Aorta (tissue), 5 donors: ENCODE data around the gene ARHGAP22. TPM values are rescaled to one million over a fixed set of nuclear protein-coding genes. Genes with fewer than 3 reads are reported as not detected.

Experiments used
- ATAC-seq: fragments of 200-7000 bp; cut with Tn5 transposase; one replicate; pipeline ENCODE4 v1.9.1; 2022; ENCODE audit warnings: moderate library complexity; ENCODE audit not compliant: low FRiP score
- DNase-seq, 2 donors: peaks; one replicate each; pipeline ENCODE4 v3.0.0-alpha.2; 2020
- H3K27ac ChIP-seq, 2 donors: one replicate each; pipeline ENCODE4 v1.5.1; 2013; ENCODE audit warnings: low read length in 2 of 2, mild to moderate bottlenecking in 2 of 2, moderate library complexity in 2 of 2, control low read depth in 1 of 2, inconsistent platforms in 1 of 2, low read depth in 1 of 2
- H3K27me3 ChIP-seq, 2 donors: one replicate each; pipeline ENCODE4 v1.6.1; 2013; ENCODE audit warnings: control low read depth in 1 of 2, low read length in 1 of 2, mild to moderate bottlenecking in 1 of 2, moderate library complexity in 1 of 2; ENCODE audit not compliant: insufficient read depth in 2 of 2, control insufficient read depth in 1 of 2
- H3K36me3 ChIP-seq, 2 donors: one replicate each; pipeline ENCODE4 v1.6.1; 2013; ENCODE audit warnings: control low read depth in 1 of 2, low read length in 1 of 2, mild to moderate bottlenecking in 1 of 2; ENCODE audit not compliant: insufficient read depth in 2 of 2, control insufficient read depth in 1 of 2
- H3K4me1 ChIP-seq, 2 donors: one replicate each; pipeline ENCODE4 v1.6.1; 2013; ENCODE audit warnings: low read length in 2 of 2, control low read depth in 1 of 2, mild to moderate bottlenecking in 1 of 2, moderate library complexity in 1 of 2; ENCODE audit not compliant: insufficient read depth in 2 of 2, control insufficient read depth in 1 of 2
- H3K4me3 ChIP-seq, 2 donors: one replicate each; pipeline ENCODE4 v1.5.1; 2013; ENCODE audit warnings: low read length in 2 of 2, control low read depth in 1 of 2, mild to moderate bottlenecking in 1 of 2
- H3K9me3 ChIP-seq: one replicate; pipeline ENCODE4 v1.6.1; 2013; ENCODE audit warnings: mild to moderate bottlenecking, low read length; ENCODE audit not compliant: control insufficient read depth
- WGBS, 2 donors: extraction: QIAGEN DNeasy Blood & Tissue Kit; methylation state at CpG; one replicate each; pipeline ENCODE4 v1.1.7; 2013; 5-methylcytosine and 5-hydroxymethylcytosine counted together
- intact Hi-C, 2 donors: fragments of 100-400 bp; cut with DNase I; formaldehyde crosslinking; loops; one replicate each; pipeline versions ENCODE4 v1.14.2 to v1.15.0; 2022
- polyA plus RNA-seq, 2 donors: library from polyadenylated mRNA; stranded (reverse); fragments of 200-250 nt; gene quantifications; one replicate each; pipeline ENCODE4 v1.2.3, GENCODE V29; 2013
- total RNA-seq, 2 donors: library from RNA; stranded (reverse); fragmentation: NEBNext Ultra II Directional; extraction: Animal tissue kit (Norgen Biotek cat#: 25700); gene quantifications; one replicate each; pipeline ENCODE4 v1.2.1, GENCODE V29; 2021
- donor health status: healthy with polysubstance abuse.
- donor health status: Bipolar disorder and iron deficiency.
- donor health status: DM: no; HTN: no; CAD: no.
- donor health status: DM: no; HTN: no; CAD: no.
- donor health status: DM: yes; HTN: yes; CAD: no.

ARHGAP22 gene
- total and polyA plus RNA-seq, 4 donors, result 6.1 to 29.1 (median 17.1) TPM

DNA sequence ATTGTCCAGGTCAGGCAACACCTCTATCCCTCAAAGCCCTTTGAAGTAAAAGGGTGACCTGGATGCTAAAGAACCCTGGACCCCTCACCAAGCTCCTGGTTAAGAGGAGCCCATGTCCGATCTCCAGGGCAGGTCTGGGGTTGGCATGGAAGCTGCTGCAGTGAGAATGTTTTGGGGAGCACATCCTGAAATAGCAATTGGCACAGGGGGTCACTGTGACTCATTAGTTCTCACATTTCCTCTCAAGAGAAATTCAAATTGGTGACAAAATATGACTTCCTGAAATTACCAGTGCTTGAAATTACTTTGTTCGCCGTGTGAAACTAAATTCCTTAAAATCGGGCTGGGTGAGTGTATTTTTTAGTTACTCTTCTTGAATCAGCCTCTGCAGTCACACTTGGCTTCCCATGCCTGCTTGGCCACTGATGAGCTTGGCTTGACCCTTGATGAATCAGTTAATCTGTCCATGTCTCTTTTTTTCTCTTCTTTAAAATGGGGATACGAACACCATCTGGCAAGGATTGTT lies 18.8 kb upstream of the ARHGAP22 start:
- no peak for ATAC-seq
- 59 to 65% methylated on average over 5 of the region's 5 CpGs for WGBS, 2 donors
- no peaks in the 10 kb centered on the region for H3K36me3 ChIP-seq
- no peaks in the 10 kb centered on the region for H3K4me1 ChIP-seq
- no peak overlapping the region for H3K4me3 ChIP-seq
- intact Hi-C loops, result no loop called here
- no peak for DNase-seq
- no peak overlapping the region for H3K27ac ChIP-seq
- no peaks in the 10 kb centered on the region for H3K27me3 ChIP-seq
- H3K9me3 ChIP-seq, result no peaks in the 10 kb centered on the region

DNA sequence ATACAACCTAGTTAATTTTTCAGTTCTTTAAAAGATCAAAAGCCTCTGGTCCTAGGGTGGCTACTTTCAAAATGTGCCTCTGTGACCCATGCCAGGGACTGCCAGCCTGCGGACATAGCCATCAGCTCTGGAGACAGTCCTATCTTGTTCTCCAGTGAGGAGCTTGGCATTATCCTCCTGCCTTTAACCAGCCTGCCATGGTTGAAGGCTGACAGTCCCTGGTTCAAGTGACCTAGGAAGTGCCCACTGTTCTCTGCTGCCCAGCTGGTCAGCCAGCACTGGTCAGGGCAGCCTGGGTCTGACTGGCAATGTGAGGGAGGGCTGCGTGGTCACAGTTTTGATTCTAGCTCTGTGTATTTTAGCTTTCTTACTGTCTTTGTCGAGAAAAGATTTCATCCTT lies 18.1 kb upstream of the ARHGAP22 start:
- Histone ChIP-seq H3K9me3 (no peaks in the 10 kb centered on the region), H3K27me3 (no peaks in the 10 kb centered on the region), H3K36me3 (no peaks in the 10 kb centered on the region), H3K27ac (no peak overlapping the region), H3K4me3 (no peak overlapping the region), H3K4me1 (no peaks in the 10 kb centered on the region)
- no peak for ATAC-seq
- DNase-seq, result no peak
- WGBS, 2 donors, result 93 to 95% methylated on average over 3 of the region's 3 CpGs
- intact Hi-C loops, result no loop called here

DNA sequence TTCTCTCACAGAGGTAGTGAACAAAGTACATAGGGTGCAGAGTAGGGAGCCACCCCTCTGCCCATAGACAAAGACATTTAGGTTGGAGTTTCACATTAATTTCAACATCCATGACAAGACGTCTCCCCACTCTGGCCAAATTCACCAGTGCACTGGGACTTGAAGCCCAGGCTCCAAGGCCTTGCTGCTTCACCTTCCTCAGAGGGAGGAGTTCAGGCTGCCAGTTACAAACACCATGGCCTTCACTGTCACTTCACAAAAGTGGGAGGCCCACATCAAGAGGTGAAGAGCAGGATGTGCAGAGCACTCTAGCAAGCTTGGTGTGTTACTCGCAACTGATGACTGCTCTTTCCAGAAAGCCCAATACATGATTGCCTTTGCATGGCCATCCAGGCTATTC lies 15.8 kb upstream of the ARHGAP22 start:
- Histone ChIP-seq H3K9me3 (no peaks in the 10 kb centered on the region), H3K36me3 (no peaks in the 10 kb centered on the region), H3K27me3 (no peaks in the 10 kb centered on the region), H3K4me3 (no peak overlapping the region), H3K4me1 (no peaks in the 10 kb centered on the region), H3K27ac (no peak overlapping the region)
- 98% methylated on average over 2 of the region's 2 CpGs for WGBS, 2 donors
- no peak for DNase-seq
- intact Hi-C loops, result no loop called here
- ATAC-seq, result no peak

GRCh38 chr10:48616436-48616835 lies 11.6 kb upstream of the ARHGAP22 start:
- intact Hi-C loops, result no loop called here

GRCh38 chr10:48614481-48615390 lies 9.9 kb upstream of the ARHGAP22 start:
- WGBS, 2 donors, result 86 to 97% methylated on average over 2 of the region's 2 CpGs
- intact Hi-C loops, result no loop called here
- Histone ChIP-seq H3K9me3 (no peaks in the 10 kb centered on the region), H3K27ac (no peak overlapping the region), H3K27me3 (no peaks in the 10 kb centered on the region), H3K4me1 (no peaks in the 10 kb centered on the region), H3K36me3 (no peaks in the 10 kb centered on the region), H3K4me3 (no peak overlapping the region)
- DNase-seq (no peak), ATAC-seq (no peak)

More at GRCh38 chr10:48616436-48616835, 11.6 kb upstream of the ARHGAP22 start:
- Histone ChIP-seq H3K4me3 (no peak overlapping the region), H3K36me3 (no peaks in the 10 kb centered on the region), H3K27me3 (no peaks in the 10 kb centered on the region), H3K4me1 (no peaks in the 10 kb centered on the region), H3K27ac (no peak overlapping the region), H3K9me3 (no peaks in the 10 kb centered on the region)
- DNase-seq, result no peak
- WGBS, 2 donors, result 72 to 76% methylated on average over 1 of the region's 1 CpG
- ATAC-seq, result no peak

GRCh38 chr10:48613016-48613415 lies 8.1 kb upstream of the ARHGAP22 start:
- Histone ChIP-seq H3K36me3 (no peaks in the 10 kb centered on the region), H3K4me1 (no peaks in the 10 kb centered on the region), H3K27ac (no peak overlapping the region), H3K9me3 (no peaks in the 10 kb centered on the region), H3K4me3 (no peak overlapping the region), H3K27me3 (no peaks in the 10 kb centered on the region)
- DNase-seq, result no peak
- WGBS, 2 donors, result 94 to 97% methylated on average over 2 of the region's 2 CpGs
- ATAC-seq, result no peak
- intact Hi-C loops, result loop anchor here in 1 of 2 donors (2.0 kb wide), 1 partner anchor 14 kb away; no protein-coding TSS in a partner anchor

GRCh38 chr10:48612236-48612943 lies 7.5 kb upstream of the ARHGAP22 start:
- H3K4me1 ChIP-seq, result no peaks in the 10 kb centered on the region
- no peak overlapping the region for H3K4me3 ChIP-seq
- H3K36me3 ChIP-seq, result no peaks in the 10 kb centered on the region
- ATAC-seq, result no peak
- H3K9me3 ChIP-seq, result no peaks in the 10 kb centered on the region
- no peaks in the 10 kb centered on the region for H3K27me3 ChIP-seq
- no peak for DNase-seq
- intact Hi-C loops, result loop anchor here in 1 of 2 donors (2.0 kb wide), 1 partner anchor 14 kb away; no protein-coding TSS in a partner anchor
- WGBS, 2 donors, result 75 to 87% methylated on average over 3 of the region's 3 CpGs
- H3K27ac ChIP-seq, result no peak overlapping the region

- H3K27ac ChIP-seq, result peak overlapping the region in 1 of 2 donors; percentile 6
- H3K4me1 ChIP-seq, result no peaks in the 10 kb centered on the region
- no peaks in the 10 kb centered on the region for H3K9me3 ChIP-seq
- DNase-seq (no peak), ATAC-seq (no peak)
- H3K36me3 ChIP-seq, result no peaks in the 10 kb centered on the region
- WGBS, 2 donors, result 95% methylated on average over 4 of the region's 4 CpGs
- intact Hi-C loops, result no loop called here
- H3K4me3 ChIP-seq, result no peak overlapping the region
- no peaks in the 10 kb centered on the region for H3K27me3 ChIP-seq
These were observed 6.3 kb upstream of the ARHGAP22 start for GRCh38 chr10:48611133-48611532.
